Measurements from ENCODE around the gene SPTBN1. TPM values are rescaled to one million over a fixed set of nuclear protein-coding genes. Genes with fewer than 3 reads are reported as not detected.

Gene SPTBN1
- total and polyA plus RNA-seq, 8 donors = 28.7 to 475 (median 193) TPM

GRCh38 chr2:54499661-54500060, 43.5 kb downstream of the SPTBN1 start:
- Histone ChIP-seq H3K36me3 (no peaks in the 10 kb centered on the region), H3K27ac (peak overlapping the region in 2 of 5 donors; percentile 20 to 63), H3K27me3 (no peaks in the 10 kb centered on the region), H3K4me1 (peaks cover 18 to 74% (median 42%) of the 10 kb centered on the region in 4 donors), H3K4me3 (no peak overlapping the region), H3K9me3 (no peaks in the 10 kb centered on the region)
- DNase-seq = peak in 1 of 2 donors; percentile 87
- intact Hi-C loops (cut with DNase I; ENCODE audit: low total_unique reads) = loop anchor here (10.0 kb wide), 1 partner anchor 285 kb away; no protein-coding TSS in a partner anchor
- TF ChIP-seq EP300 (IDR thresholded peaks at IDR 0.05) (no peak), POLR2A (IDR thresholded peaks at IDR 0.05) (no peak), CTCF (IDR thresholded peaks at IDR 0.05) (no peak), POLR2AphosphoS5 (IDR thresholded peaks at IDR 0.05) (no peak)
- WGBS, 5 donors = 45 to 63% (median 61%) methylated on average over 2 of the region's 2 CpGs

GRCh38 chr2:54500404-54501205, 44.5 kb downstream of the SPTBN1 start:
- DNase-seq = no peak

GRCh38 chr2:54502731-54503130, 46.6 kb downstream of the SPTBN1 start:
- DNase-seq = no peak
- Histone ChIP-seq H3K27ac (no peak overlapping the region), H3K4me3 (no peak overlapping the region), H3K27me3 (no peaks in the 10 kb centered on the region), H3K4me1 (peaks cover 14 to 83% (median 54%) of the 10 kb centered on the region in 4 donors), H3K36me3 (no peaks in the 10 kb centered on the region), H3K9me3 (no peaks in the 10 kb centered on the region)
- intact Hi-C loops (cut with DNase I; ENCODE audit: low total_unique reads) = loop anchor here (10.0 kb wide), 1 partner anchor 288 kb away; no protein-coding TSS in a partner anchor
- 42 to 61% (median 51%) methylated on average over 2 of the region's 2 CpGs for WGBS, 5 donors
- TF ChIP-seq CTCF (IDR thresholded peaks at IDR 0.05) (no peak), EP300 (IDR thresholded peaks at IDR 0.05) (no peak), POLR2AphosphoS5 (IDR thresholded peaks at IDR 0.05) (no peak), POLR2A (IDR thresholded peaks at IDR 0.05) (no peak)

More at GRCh38 chr2:54500404-54501205, 44.5 kb downstream of the SPTBN1 start:
- no peak for TF ChIP-seq CTCF (IDR thresholded peaks at IDR 0.05)
- no peak for TF ChIP-seq EP300 (IDR thresholded peaks at IDR 0.05)
- TF ChIP-seq POLR2A (IDR thresholded peaks at IDR 0.05) = no peak
- TF ChIP-seq POLR2AphosphoS5 (IDR thresholded peaks at IDR 0.05) = no peak
- Histone ChIP-seq H3K27ac (peak overlapping the region in 4 of 5 donors; percentile 20 to 63 (median 34)), H3K4me3 (no peak overlapping the region), H3K4me1 (peaks cover 18 to 81% (median 50%) of the 10 kb centered on the region in 4 donors), H3K27me3 (no peaks in the 10 kb centered on the region), H3K9me3 (no peaks in the 10 kb centered on the region), H3K36me3 (no peaks in the 10 kb centered on the region)
- 63 to 75% (median 75%) methylated on average over 7 to 8 of the region's 8 CpGs for WGBS, 5 donors
- intact Hi-C loops (cut with DNase I; ENCODE audit: low total_unique reads) = loop anchor here (10.0 kb wide), 1 partner anchor 286 kb away; no protein-coding TSS in a partner anchor

GRCh38 chr2:54503192-54503591, 47.1 kb downstream of the SPTBN1 start:
- TF ChIP-seq CTCF (IDR thresholded peaks at IDR 0.05) = peak in 3 of 7 experiments; percentile 20 to 39 (median 28)
- TF ChIP-seq POLR2A (IDR thresholded peaks at IDR 0.05) = no peak
- Histone ChIP-seq H3K27ac (peak overlapping the region in 1 of 5 donors; percentile 0), H3K4me1 (peaks cover 14 to 81% (median 52%) of the 10 kb centered on the region in 4 donors), H3K36me3 (no peaks in the 10 kb centered on the region), H3K9me3 (no peaks in the 10 kb centered on the region), H3K27me3 (no peaks in the 10 kb centered on the region), H3K4me3 (no peak overlapping the region)
- DNase-seq = peak in 1 of 2 donors; percentile 67
- intact Hi-C loops (cut with DNase I; ENCODE audit: low total_unique reads) = loop anchor here (10.0 kb wide), 1 partner anchor 288 kb away; no protein-coding TSS in a partner anchor
- WGBS, 5 donors = 74 to 93% (median 85%) methylated on average over 3 of the region's 3 CpGs

Data from stomach (tissue), 9 donors.